Activated T-helper 1 cell treated with Interleukin-2 at 50 U/mL for 16 hours (primary cell): ENCODE data around the gene DBX2.
"Not testable (repeated sequence)": the region's sequence is repeated elsewhere in the genome, so short reads cannot be mapped to it uniquely, and the experiment has no call there.

ENCODE experiments used
- DNase-seq: peaks from one replicate; pipeline ENCODE4 v3.0.0-alpha.2; 2020; ENCODE audit warnings: low read depth

DBX2 gene

DNA sequence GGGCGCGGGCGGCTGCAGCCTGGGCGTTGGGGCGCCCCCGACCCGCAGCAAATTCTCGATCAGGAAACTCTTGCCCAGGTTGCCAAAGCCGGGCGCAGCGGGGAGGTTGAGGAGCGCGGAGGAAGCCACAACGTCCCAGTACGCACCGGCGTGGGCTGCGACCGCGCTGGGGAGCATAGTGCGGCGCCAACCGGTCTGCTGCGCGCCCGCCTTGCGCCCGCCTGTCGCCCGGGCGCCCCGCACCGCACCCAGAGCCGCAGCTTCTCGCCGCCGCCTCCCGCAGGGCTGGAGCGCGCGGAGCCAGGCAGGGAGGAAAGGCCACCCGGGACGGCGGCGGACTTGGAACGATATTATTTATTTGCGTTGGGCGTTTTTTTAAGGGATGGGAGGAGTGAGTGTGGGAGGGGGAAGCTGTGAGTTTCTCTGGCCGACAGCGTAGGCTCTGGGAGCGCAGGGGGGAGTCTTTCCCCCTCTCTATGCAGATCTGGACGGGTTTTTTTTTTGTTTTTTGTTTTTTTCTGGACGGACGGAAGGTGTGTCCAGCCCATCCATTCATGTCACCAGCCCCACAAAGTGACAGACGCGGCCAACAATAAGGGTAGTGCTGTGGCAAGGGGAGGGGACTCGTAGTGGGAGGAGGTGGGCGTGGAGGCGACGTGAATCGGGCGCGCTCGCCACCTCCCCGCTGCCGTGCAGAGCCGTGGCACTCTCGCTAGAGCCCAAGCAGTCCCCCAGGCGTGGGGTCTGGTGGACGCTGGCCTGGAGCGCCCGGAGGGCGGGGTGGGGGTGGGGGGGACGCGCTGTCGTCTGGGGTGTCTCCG lies at the start of gene DBX2:
Gene DBX2, minus strand, starts transcription at position 349 of the 821 bp plus-strand sequence. Its CDS starts 172 bp downstream, at position 177.
- no peak for DNase-seq

DNA sequence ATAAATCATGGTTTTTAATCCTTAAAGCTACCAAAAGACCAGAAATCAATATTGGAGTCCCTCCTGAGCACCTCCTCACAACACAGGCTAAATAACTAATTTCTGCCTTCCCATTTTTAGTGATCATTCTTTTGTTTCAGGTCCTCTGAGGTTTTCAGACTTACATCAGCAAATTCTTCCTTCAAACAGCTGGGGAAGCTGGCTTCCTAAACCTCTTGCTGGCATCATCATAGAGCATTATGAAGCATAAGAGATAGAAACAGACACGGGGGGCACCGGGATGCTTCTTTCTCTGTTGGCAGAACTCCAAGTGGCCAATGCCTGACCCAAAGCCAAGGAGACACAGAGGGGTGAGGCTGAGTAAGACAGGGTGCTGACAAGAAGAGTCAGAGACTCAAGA lies 47.9 kb upstream of the DBX2 start:
- DNase-seq, result no peak

DNA sequence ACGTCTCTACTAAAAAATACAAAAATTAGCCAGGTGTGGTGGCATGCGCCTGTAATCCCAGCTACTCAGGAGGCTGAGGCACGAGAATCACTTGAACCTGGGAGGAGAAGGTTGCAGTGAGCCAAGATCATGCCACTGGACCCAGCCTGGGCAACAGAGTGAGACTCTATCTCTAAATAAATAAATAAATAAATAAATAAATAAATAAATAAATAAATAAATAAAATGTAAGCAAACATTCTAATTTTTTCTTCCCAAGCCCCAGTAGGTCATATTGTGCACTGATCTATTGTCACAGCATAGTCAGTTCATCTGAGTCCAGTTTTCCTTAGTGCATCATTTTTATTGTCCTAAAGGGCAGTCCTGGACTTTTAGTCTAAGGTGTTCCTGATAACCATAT lies 44.5 kb upstream of the DBX2 start:
- not testable (repeated sequence) for DNase-seq

DNA sequence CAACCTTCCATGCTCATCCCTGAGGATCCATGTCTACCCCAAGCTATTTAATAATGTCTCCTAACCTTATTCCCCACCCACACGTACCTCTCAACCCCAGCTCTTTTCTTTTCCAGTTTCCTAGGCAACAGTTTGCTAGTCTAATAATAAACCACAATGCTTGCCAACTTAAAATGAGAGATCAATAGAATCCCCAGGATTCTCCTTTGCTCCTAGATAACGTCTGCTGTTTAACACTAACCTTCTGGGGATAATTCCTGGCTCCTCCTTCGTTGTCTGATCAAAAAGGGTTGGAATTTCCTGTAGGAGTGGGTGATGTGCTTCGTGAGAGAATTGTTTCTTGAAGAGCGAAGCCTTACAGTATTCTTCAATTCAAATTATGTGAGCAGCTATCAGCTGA lies 42.2 kb upstream of the DBX2 start:
- DNase-seq, result no peak

DNA sequence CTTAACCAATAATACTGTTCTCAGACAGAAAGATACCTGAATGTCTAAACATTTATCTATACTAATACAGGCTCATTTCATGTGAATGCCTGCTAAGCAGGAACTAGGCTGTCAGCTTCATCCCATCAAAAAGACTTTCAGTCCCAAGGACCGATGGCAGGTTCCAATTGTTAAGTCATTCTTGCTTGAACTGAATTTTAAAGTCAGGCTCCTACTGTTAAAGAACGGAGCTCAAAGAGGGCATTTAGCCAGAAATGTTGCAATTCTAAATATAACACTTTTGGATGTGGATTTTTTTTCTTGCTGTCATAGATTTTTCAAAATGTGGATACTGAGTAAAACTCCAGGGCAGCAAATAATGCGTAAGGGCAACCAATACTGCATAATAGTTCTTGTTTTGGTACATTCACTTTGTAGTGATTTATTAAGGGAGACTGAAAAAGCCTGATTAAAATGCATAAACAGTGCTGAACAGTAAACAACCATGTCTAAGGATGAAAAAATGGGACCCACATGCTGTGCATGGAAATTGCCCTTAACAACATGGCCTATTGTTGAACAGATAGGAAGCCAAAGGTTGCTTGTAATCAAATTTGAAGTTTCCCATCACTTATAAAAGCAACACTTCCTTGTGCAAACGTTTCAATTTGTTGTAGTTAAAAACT lies 38.6 kb upstream of the DBX2 start:
- DNase-seq, result no peak

DNA sequence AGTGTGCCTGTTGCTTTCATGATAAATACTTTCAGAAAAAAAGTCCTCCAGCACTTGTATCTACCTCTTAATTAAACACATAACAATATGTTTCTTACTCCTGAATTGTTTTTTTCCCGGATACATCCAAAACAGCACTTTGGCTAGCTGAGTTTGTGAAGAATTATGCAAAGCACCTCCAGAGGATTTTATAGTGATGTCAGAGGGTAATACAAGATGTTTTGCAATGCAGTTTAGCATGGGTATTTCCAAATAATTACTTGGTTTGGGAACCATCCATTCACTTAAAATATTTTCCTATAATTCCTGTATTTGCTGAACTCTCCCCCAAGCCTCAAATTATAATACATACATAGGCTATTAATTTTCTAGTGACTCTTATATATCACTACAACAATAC lies 37.7 kb upstream of the DBX2 start:
- DNase-seq, result no peak

DNA sequence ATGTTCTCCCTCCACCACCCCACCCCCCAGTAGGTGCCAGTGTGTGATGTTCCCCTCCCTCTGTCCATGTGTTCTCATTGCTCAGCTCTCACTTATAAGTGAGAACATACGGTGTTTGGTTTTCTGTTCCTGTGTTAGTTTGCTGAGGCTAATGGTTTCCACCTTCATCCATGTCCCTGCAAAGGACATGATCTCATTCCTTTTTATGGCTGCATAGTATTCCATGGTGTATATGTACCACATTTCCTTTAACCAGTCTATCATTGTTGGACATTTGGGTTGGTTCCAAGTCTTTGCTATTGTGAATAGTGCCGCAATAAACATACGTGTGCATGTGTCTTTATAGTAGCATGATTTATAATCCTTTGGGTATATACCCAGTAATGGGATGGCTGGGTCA lies 33.3 kb upstream of the DBX2 start:
- DNase-seq, result not testable (repeated sequence)

DNA sequence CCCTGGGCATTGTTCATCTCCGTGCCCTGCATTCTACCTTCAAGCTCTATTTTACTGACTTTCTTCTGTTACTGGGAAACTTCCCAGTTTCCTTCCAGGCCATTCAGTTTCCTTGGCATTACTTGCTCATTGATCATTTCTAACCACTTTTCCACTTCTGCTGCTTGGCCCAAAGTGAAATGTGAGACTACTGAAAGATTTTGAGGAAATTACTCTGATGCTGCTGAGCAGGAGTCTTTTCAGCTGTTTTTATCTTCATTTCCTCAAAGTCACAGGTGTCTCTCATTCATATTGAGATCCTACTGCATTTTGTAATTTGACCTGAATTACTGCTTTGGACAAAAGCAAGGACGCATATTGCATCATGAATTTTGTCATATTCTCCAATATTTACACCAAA lies 26.4 kb upstream of the DBX2 start:
- DNase-seq, result no peak

DNA sequence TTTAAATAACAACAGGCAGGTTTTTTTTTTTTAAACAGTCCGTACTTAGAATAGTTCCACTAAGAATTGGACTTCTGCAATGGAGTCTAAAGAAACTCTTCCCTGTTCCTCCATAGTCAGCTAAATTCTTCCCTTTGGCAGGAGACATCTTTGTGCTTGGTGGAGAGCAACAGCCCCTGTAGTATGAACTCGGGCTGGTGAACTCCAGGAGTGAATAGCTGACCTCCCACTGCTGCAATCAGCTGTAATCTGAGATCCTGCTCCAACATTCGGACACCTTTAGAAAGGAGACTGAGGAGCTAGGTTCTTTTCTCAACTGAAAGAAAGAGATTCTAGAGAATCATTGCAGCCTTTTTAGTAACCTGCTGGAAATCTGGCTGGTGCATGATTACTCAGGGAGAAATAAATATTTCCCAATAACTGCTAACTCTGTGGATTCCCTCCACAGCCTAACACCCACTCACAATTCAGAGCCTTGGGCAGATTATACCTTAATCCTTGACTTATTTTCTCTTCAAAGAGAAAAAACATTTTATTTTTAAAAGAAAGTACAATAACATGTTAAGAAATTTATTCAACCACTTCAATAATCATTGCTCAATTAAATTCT lies 25.6 kb upstream of the DBX2 start:
- DNase-seq, result no peak

DNA sequence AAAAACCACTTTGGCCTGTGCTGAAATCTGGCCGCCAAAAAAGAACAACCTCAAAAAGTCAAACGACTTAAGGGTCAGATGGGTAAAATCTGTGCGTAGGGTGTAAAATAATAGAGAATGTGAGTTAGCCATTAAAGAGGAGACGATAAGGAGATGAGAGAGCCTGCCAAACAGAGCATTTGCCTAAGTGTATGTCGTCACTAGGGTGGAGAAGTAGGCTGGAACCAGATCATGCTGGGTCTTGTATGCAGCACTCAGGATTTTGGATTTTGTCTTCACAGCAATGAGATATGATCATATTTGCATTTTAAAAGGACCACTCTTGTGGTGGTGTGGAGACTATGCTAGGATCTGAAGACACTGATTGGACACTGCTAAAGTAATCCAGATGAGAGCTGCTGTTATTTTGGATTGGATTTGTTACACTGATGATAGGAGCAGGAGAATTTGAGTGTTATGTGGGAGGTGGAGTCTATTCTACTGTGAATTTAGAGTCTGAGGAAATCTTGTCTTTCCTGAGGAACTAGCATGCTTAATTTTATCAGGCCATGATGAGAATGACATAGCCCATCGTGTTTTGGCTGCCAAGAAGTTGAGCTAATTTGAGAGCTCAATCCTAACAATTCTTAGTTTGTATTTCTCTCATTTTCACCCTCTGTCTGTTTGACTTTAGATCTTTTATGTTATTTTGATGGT lies 24.8 kb upstream of the DBX2 start:
- no peak for DNase-seq

DNA sequence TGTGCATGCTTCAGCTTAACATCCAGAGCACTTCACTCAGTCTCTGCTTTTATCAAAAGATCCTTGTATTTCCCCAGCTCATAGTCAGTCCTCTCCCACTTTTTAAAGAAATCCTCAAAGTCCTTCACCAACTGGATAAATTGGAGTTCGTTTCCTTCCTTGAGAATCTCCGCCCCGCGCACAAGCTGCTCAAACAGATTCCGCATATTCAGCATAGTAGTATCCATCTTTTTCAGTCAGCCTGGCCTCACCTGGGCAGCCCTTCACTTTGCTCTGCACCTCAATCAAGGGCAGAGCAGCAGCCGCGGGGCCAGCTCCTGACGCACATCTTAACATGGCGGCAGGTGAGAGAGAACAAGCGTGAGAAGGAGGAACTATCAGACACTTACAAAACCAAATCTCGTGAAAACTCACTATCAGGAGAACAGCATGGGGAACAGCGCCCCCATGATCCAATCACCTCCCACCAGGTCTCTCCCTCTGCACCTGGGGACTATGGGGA lies 14.3 kb upstream of the DBX2 start:
- no peak for DNase-seq

DNA sequence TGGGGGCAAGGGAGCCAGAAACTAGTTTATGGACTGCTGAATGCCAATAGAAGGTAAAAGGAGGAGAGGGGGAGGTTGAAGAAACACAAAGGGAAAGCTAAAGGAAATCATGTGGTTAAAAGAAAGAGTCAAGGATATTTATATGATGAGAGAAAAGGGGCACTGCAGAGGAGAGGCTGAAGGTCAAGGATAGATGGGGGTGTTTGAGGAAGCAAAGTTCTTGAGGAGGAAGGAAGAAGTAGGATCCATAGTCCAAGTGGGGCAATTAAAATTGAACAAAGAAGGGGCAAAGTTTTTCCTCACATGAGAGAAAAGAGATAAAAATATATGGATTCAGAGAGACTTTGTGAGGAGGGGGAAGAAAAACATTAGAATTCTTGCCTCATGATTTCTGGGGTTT lies 10.1 kb upstream of the DBX2 start:
- no peak for DNase-seq

DNA sequence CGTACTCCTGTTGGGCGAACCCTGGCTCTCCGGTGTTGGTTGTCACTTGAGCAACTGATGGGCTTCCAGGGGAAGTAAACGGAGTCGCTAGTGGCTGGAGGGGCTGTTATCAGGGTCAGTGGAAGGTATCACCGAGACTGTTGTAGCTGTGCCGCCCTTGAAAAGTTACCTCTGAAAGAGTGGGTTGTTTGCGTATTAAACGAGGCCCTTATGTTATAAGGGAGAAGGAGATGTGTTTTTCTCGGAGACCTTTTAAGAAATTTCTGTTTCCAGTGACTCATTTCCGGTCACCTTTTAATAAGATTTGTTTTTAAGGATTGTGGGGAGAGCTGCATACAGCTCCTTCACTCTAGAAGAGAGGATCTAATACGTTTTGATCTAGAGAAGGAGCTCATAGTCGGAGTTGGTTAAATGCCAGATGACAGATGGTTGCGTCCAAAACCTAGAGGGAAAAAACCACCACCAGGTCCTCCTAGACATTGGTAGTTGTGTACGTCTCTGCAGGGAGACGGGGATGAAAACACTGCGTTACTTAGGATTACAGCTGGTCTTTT lies 750 bp upstream of the DBX2 start:
- DNase-seq, result no peak

DNA sequence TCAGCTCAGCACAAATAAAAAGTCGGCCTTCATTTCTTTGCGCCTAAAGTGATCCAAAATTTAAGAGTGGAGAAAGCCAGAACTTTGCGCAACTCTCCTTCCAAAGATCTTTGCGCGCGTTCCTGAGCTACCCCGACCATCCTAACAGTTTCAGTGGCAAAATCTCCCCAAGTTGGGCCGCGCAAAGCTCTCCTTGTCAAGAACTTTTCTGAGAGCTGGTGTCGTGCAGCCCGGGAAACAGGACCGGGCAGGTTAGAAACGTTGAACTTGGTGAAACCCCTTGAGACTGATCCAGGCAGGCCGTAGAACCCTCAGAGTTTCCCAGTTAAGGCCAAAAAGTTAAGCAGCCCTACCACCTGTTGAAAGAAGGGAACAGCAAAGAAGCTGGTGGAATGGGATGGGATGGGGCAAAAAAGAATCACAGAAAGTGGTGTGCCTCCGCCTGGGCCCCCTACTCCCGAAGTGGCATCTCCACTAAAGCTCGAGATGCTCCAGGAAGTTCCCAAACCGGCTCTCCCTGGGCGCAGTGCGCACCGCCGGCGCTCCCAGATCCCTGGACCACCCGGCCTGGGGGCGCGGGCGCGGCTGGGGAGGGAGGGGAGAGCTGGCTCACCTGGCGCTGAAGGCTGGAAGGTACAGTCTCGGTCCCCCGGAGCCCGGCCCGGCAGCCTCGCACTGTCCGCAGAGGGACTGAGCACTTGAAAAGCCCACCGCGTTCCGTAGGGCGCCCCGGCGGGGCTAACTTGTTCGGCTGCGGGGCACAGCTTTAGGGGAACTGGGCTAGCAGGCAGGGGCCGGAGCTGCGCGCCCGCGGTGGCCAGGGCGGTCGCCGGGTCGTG lies 768 bp downstream of the DBX2 start:
- DNase-seq, result no peak

DNA sequence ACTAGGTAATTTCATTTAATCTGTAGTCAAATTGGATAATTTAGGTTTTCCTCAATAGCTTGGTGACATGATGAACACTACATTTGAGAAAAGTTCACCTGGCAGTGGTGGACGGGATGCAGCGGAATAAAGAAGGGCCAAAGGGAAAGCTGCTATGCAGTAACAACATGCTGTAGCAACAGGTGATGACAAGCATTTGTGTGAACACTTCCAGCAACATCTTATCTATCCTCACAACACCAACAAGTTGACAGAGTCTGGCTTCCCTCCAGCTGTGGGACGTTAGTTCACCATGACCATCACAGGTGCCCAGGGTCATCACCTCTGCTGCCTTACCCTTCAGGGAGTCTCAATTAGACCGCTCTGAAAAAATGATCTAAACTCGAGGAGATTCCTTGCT lies 8.3 kb downstream of the DBX2 start:
- DNase-seq, result no peak

DNA sequence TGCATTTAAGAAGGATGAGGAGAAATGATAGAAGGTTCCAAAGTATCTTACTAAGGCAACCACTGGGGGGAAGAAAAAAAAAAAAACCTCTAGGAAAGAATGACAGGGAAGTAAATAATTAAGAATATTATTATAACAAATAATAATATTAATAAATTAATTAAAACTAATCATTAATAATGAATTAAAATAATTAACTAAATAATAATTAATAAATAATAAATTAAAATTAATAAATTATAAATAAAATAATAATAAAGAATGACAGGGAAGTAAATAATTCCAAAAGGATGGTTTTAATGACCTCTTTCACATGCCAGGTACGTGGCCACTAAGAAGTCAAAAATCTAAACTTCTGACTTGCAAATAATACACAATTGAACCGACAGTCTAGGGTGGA lies 9.9 kb downstream of the DBX2 start:
- DNase-seq, result no peak

DNA sequence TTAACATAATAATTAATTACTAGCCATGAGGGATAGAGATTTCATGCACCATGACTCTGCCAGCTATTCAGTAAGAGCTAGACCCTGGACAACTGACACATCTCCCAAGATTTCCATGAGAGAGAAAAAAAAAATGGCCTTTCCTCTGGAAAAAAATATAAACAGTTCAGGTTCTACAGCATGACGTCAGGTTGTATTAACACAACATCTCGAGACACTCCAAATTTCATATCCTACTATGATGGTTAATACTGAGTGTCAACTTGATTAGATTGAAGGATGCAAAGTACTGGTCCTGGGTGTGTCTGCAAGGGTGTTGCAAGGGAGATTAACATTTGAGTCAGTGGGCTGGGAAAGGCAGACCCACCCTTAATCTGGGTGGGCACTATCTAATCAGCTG lies 11.1 kb downstream of the DBX2 start:
- DNase-seq, result no peak

DNA sequence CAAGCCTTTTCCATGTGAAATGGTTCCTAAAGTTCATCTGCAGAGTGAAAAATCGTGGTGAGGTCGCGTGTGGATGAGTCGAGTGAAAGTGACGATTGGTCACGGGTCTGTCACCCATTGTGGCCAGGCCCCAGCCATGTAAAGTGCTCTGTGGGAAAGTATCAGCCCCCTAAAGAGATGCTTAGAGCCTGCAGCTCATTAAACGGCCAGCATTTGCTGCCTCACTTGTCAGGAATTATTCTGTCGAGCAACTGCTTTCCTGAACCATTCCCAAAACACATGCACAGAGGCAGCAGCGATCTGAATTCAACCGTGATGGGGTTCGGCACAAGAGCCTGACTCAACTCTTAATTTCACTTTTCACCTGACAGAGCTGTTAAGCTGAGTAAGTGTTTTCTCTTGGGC lies 16.0 kb downstream of the DBX2 start:
- DNase-seq, result no peak

DNA sequence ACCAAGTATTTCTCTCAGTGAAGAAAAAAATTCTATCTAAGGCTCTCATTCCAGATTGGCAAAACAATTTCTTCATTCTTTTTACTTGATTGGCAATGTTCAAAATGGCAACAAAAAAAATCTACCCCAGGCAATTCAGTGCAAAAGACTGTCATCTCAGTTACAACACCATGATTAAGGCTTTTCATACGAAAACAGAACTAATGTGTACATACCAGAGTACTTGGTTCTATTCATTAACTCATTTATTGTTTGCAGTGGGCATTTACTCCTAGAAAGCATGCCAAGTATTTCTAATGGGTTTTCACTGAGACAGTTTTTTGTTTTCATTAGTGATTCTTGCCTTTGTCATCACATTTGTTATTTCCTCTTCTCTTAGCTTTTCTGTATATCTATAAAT lies 33.0 kb downstream of the DBX2 start:
- no peak for DNase-seq

DNA sequence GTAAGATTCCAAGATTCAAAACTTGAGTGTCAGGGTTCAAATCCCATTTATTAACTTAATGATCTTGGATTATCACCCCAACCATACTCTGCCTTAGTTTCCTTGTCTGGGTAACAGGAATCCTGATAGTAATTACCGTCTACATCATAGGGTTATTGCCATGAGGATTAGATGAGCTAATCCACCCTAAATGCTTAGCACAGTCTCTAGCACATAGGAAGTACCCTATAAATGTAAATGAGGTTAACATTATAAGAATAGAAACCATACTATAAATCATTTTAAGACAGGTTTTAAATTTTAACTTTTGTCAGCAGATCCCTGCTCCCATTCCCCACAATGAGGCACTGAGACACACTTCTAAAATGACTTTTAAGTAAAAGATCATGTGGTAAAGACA lies 36.5 kb downstream of the DBX2 start:
- DNase-seq, result no peak

DNA sequence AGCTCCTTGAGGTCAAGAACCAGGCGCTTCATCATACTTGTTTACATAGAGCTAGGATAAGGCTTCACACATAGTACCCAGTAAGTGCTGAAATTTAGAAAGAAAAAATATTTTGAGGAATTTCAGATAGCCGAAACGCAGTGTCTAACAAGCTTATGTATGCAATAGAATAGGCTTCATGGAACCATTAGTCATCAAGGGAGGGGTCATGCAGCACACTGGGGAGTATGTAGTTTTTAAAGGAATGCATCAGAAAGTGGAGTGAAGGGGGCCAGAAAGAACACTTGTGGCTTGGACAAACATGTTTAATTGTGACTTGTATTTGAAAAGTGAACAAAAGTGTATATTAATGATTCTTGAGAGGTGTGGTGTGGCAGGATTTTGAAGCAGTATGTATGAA lies 38.1 kb downstream of the DBX2 start:
- DNase-seq, result no peak
